Fibroblast of villous mesenchyme (primary cell): ENCODE measurements around the gene SLC10A3. TPM values are rescaled to one million over a fixed set of nuclear protein-coding genes. Genes with fewer than 3 reads are reported as not detected.
A peak's percentile ranks its signal among the peaks of the same experiment; 100 is the strongest.

Source experiments
- DNase-seq: peaks from one replicate; pipeline ENCODE4 v3.0.0-alpha.2; 2010; ENCODE audit warnings: low read depth
- H3K4me3 ChIP-seq: 2 replicates; pipeline ENCODE4 v1.5.1; 2011; ENCODE audit warnings: low read depth, mild to moderate bottlenecking, low read length
- total RNA-seq: library from RNA; depleted of rRNA; stranded (reverse); fragments of >200 nt; gene quantifications from 2 replicates; pipeline ENCODE4 v1.2.3, GENCODE V29; 2012
- TF ChIP-seq, protein P1 (sequence below): IDR thresholded peaks from 2 replicates; pipeline ENCODE4 v1.5.1; 2012; ENCODE audit warnings: low read depth, mild to moderate bottlenecking, low read length; ENCODE audit not compliant: insufficient read depth

Gene SLC10A3
- total RNA-seq, 1 donor = 31.5 TPM

DNA sequence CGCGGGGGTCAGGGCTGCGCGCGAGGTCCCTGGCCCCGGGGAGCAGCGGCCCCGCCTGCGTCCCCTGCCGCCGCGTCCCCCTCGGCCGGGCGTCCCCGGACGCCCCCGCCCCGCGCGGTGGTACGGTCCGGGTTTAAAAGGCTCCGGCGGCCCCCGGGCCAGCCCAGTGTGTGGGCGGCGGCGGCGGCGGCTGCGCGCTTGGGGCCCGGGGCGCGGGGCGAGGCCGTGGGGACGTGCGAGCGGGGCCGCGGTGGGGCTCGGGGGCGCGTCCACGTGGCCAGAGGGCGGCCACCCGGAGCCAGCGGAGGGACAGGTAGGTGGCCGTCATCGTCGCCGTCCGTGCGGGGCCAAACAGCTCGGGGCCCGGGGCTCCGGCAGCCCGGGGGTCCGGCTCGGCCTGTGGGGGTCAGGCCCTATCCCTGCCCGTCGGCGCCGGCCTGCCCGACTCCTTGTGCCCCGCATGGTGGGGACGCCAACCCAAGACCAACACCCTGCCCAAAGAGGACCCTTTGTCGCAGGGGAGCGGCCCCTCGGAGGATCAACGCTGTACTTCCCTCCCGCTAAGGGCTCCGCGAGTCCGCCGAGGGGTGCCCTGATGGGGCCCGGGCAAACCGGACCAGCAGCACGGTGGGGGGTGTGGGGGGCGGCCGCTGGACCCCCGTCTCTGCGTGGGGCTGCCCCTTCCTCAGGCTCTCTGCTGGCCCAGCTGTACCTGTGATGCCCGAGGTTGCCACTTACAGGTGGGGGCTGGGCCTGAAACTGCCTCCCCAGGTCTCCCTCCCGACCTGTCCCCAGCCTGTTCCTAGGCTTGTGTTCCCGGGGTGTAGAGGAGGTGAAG is 32.1 kb downstream of the SLC10A3 start, which contains the start of gene PLXNA3:
Gene PLXNA3 (plus strand): TSS at position 166 of the 838 bp plus-strand sequence. CDS start 1,903 bp downstream, outside the sequence.
- peak within 1 kb of the TSS; percentile 75 for H3K4me3 ChIP-seq
- TF ChIP-seq, protein P1, sequence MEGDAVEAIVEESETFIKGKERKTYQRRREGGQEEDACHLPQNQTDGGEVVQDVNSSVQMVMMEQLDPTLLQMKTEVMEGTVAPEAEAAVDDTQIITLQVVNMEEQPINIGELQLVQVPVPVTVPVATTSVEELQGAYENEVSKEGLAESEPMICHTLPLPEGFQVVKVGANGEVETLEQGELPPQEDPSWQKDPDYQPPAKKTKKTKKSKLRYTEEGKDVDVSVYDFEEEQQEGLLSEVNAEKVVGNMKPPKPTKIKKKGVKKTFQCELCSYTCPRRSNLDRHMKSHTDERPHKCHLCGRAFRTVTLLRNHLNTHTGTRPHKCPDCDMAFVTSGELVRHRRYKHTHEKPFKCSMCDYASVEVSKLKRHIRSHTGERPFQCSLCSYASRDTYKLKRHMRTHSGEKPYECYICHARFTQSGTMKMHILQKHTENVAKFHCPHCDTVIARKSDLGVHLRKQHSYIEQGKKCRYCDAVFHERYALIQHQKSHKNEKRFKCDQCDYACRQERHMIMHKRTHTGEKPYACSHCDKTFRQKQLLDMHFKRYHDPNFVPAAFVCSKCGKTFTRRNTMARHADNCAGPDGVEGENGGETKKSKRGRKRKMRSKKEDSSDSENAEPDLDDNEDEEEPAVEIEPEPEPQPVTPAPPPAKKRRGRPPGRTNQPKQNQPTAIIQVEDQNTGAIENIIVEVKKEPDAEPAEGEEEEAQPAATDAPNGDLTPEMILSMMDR = no peak
- DNase-seq = peak; percentile 40

DNA sequence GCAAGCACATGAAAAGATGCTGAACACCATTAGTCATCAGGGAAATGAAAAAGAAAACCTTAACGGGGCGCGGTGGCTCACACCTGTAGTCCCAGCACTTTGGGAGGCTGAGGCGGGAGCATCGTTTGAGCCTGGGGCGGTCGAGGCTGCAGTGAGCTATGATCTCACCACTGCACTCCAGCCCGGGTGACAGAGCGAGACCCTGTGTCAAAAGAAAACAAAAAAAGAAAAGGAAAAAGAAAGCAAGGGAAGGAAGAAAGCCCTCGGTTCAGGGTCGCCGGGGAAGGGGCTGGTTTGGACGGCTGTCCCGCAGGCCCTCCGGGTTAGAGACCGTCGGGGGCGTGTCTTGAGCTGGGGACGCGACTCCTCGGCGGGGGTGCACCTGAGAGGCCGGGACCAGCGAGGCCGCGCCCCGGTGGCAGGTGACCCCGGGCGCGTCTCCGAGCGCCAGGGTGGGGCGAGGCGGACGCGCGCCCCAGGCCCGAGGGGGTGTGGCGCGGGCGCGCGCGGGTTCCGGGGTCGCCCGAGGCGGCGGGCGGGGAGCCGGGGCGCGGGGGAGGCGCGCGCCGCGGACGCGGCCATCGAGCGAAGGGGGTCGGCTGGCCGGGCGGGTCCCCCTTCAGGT is 32.8 kb downstream of the SLC10A3 start:
- peak overlapping the region; percentile 54 for H3K4me3 ChIP-seq
- TF ChIP-seq, protein P1 = no peak
- DNase-seq = no peak

DNA sequence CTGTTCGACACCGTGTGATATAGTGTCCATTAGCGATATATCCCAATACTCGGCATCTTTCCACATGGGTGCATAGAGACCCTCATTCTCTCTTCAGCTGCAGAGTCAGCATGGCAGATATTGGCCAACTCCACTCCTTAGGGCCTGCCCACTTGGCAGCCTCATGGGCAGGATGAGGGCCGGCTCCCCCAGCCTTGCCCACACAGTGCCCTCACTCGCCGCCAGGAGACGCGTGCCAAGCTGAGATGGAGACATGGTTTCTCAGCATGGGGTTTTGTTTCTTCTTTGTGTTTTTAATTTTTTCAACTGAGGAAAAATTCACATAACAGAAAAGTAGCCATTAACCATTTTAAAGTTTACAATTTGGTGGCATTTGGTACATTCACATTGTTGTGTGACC is 37.6 kb downstream of the SLC10A3 start:
- no peak overlapping the region for H3K4me3 ChIP-seq
- TF ChIP-seq, protein P1 = no peak
- DNase-seq = no peak

DNA sequence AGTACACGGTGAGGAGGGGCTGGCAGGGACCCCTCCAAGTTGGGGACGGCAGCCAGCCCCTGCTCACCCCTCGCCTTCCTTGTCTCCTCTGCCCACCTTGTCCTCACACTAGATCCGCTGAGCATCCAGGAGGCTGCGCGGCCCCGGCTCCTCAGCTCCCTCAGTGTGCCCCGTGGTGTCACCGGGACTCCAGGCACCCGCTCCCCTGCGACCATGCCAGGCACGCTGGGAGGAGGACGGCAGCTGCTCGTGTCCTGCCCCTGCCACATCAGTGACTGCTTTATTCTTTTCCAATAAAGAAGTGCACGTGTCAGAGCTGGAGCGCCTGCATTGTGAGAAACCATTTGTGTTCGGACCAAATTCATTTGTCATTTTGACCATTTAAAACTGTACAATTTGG is 40.1 kb downstream of the SLC10A3 start:
- TF ChIP-seq, protein P1 = no peak
- DNase-seq = no peak

DNA sequence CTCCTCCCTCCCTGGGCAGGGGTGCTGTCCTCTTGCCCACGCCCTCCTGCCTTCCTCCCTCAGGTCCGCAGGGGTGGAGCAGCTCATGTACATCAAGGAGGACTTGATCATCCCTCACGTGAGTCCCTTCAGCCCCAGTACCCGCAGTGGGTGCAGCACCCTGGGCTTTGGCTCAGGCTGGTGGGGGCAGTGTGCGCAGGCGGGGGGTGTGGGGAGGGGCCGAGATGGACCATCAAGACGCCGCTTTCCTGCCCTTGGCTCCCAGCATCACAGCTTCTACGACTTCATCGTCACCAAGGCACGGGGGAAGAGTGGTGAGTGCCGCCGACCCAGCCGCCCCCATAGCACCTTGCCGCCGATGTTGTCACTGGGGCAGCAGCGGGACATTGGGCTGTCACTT is 40.8 kb downstream of the SLC10A3 start:
- TF ChIP-seq, protein P1 = no peak
- DNase-seq = no peak
- no peak overlapping the region for H3K4me3 ChIP-seq

More for the DNA sequence above, 40.1 kb downstream of the SLC10A3 start:
- no peak overlapping the region for H3K4me3 ChIP-seq

DNA sequence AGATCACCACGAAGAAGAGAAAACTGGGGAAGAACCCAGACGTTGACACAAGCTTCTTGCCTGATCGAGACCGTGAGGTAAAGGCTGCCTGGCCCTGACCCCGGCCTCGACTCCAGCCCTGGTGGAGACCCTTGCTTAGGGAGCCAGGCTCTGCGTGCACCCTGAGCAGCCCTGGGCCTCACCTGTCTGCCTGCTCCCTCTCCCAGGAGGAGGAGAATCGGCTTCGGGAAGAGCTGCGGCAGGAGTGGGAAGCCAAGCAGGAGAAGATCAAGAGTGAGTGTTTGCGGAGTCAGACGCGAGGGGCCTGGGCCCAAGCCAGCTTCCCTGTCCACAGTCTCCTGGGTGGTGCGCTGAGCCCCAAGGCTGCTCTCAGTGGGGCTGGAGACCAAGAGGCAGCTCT is 41.9 kb downstream of the SLC10A3 start:
- TF ChIP-seq, protein P1 = no peak
- no peak for DNase-seq
- no peak overlapping the region for H3K4me3 ChIP-seq
